ENCODE data around the gene GP9.

DNA sequence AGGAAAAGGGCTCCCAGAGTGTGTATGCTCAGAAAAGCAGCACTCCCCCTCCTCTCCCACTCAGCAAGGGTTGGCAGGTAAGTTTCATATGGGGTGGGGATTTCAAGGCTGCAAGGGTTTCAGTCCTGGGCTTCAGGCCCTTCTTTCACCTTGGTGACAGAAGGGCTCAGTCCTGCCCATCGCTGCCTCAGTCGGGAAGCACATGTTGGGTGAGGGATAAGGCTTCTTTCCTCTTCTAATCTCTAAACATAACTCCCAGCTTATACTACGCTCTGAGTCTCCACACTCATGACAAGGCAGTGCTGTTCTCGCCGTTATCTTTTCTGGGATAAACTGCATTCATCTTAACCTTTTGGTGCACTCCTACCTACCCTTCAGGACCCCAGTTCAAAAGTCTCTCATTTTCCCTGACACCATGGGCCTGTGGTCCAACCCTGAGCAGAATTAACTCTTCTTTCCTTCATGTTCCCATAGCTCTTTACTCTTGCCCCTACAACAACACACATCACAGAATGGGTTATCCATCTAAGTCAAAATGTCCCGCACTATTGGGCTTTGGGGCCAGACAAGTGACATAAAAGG lies 44.0 kb downstream of the GP9 start:
- TF ChIP-seq, protein P1, sequence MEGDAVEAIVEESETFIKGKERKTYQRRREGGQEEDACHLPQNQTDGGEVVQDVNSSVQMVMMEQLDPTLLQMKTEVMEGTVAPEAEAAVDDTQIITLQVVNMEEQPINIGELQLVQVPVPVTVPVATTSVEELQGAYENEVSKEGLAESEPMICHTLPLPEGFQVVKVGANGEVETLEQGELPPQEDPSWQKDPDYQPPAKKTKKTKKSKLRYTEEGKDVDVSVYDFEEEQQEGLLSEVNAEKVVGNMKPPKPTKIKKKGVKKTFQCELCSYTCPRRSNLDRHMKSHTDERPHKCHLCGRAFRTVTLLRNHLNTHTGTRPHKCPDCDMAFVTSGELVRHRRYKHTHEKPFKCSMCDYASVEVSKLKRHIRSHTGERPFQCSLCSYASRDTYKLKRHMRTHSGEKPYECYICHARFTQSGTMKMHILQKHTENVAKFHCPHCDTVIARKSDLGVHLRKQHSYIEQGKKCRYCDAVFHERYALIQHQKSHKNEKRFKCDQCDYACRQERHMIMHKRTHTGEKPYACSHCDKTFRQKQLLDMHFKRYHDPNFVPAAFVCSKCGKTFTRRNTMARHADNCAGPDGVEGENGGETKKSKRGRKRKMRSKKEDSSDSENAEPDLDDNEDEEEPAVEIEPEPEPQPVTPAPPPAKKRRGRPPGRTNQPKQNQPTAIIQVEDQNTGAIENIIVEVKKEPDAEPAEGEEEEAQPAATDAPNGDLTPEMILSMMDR (IDR thresholded peaks at IDR 0.05) = no peak
- TF ChIP-seq POLR2A (IDR thresholded peaks at IDR 0.05) = no peak
- no peak for TF ChIP-seq EP300 (IDR thresholded peaks at IDR 0.05)
- no peak for TF ChIP-seq POLR2AphosphoS5 (IDR thresholded peaks at IDR 0.05)
